ENCODE results near the gene PGAP2.
"Not testable (repeated sequence)": the region's sequence is repeated elsewhere in the genome, so short reads cannot be mapped to it uniquely, and the experiment has no call there.

The PGAP2 gene

DNA sequence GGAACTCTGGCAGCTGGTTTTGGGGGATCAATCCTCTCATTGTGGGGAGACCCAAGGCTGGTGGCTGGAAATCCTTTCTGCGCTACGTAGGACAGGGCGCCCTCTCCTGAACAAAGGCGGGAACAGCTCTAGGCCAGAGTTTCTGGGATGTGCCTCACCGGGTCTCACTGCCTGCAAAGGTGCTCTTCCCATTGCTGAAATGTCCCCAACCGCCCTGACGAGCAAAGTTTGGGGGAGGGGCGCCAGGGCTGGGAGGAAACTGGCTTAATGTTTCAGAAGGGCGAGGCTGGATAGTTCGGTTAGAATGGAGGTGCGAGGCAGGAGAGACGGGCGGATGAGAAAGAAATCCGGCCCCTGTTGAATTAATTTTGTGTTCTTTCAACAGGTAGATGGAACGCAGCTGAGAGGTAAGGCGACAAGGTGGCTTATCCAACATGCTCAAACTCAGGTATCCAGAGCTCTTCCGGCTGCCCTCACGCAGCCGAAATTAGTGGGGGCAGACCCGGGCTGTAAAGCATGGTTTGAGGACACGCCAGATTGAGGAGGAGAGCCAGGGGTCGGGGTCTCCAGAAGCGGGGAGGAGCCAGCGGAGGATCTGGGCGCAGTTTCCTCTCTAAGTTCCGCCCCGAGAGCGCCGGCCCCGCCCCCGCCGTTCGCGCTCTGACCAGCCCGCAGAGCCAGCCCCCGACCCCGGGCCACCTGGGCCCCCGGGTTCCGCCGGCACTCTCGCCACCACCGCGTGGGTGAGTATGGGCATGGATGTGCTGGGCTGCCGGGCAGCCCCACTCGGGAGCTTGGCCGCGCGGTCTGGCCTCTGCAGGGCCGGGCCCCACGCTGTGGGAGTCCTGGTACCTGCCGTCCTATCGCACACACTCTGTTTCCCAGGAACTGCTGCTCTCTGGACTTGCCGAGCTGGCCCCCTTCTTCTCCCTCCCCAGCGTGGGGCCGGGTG is at the start of gene PGAP2:
Gene PGAP2 (plus strand): TSS at position 652 of the 952 bp plus-strand sequence. CDS start 2,700 bp downstream, outside the sequence.
- peak; percentile 43 for DNase-seq

DNA sequence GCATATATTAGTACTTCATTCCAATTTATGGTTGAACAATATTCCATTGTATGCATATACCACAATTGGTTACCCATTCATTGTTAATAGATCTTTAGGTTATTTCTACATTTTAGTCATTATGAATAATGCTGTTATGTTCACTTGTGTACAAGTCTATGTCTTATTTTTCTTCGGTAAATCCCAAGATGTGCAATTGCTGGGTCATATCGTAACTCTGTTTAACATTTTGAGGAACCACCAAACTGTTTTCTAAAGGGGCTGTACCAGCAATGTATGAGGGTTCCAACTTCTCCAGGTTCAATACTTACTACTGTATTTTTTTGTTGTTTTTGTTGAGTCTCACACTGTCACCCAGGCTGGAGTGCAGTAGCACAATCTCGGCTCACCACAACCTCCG is 44.1 kb upstream of the PGAP2 start:
- DNase-seq: no peak

DNA sequence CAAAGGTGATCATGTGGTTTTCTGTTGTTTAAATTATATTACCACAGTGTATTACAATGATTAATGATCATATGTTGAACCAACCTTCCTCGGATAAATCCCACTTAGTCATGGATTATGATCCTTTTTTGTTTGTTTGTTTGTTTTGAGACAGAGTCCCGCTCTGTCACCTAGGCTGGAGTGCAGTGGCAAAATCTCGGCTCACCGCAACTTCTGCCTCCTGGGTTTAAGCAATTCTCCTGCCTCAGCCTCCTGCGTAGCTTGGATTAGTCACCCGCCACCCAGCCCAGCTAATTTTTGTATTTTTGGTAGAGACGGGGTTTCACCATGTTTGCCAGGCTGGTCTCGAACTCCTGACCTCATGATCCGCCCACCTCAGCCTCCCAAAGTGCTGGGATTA is 41.5 kb upstream of the PGAP2 start:
- not testable (repeated sequence) for DNase-seq

DNA sequence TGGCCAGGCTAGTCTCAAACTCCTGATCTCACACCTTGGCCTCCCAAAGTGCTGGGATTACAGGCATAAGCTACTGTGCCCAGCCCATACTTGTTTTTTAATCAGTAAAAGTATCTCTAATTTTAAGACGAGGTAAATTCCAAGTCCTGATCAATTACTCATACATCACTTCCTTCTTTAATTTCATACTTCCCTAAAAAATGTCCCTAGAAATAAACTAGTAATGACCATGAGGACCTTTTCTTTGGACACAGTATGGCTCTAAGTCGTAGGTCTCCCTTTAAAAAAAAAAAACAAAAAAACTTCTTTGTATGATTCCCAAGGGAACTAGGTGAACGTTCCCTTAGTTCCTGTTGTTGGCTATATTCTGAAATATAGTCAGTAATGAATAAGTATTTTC is 40.8 kb upstream of the PGAP2 start:
- no peak for DNase-seq

DNA sequence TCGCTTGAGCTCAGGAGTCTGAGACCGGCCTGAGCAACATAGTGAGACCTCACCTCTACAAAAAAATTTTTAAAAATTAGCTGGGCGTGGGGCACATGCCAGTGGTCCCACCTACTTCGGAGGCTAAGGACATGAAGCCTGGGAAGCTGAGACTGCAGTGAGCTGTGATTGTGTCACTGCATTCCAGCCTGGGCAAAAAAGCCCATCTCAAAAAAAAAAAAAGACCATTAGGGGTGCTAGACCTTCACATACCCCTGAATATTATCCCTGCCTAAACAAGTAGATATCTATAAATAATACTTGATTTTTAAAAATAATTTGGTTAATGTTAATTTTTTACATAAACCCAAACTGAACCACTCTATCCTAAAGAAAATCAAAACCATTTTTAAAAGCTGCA is 35.2 kb upstream of the PGAP2 start:
- DNase-seq: no peak

DNA sequence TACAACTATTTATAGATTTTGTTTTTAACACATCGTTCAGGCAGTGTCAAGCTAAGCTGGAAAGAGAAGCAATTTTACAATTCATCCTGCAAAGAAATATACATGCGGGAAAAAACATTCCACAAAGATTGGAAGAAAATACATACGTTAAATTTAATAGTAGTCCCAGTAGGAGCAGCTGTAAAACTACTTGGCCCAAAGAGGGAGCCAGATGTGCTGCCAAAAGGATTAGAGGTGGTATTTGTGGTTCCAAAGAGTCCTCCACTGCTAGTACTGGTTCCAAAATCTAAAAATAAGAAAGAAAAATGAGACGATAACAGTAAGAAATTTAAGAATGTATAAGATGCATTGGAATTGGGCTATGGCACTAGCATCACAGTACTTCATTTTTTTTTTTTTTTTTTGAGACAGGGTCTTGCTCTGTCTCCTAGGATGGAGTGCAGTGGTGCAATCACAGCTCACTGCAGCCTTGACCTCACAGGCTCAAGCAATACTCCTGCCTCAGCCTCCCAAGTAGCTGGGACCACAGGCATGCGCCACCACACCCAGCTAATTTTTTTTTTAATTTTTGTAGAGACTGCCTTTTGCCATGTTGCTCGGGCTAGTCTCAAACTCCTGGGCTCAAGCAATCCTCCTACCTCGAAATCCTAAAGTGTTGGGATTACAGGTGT is 32.5 kb upstream of the PGAP2 start:
- no peak for DNase-seq

DNA sequence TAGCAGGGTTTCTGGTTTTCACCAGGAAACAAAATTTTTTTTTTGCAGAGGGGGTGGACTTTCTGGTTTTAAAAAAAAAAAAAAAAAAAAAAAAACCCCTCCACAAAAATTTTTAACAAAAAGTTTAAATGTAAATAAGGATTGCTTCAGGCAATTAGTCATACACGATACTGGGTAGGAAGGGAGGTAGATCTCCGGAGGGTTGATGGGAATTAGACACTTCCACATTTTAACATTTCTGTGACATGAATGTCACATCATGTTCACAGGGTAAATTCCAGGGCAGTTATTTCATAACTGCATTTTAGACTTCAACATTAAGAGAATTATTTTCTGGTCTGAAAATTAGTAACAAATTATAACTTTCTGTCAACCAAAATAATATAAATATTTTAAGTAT is 26.9 kb upstream of the PGAP2 start:
- no peak for DNase-seq

DNA sequence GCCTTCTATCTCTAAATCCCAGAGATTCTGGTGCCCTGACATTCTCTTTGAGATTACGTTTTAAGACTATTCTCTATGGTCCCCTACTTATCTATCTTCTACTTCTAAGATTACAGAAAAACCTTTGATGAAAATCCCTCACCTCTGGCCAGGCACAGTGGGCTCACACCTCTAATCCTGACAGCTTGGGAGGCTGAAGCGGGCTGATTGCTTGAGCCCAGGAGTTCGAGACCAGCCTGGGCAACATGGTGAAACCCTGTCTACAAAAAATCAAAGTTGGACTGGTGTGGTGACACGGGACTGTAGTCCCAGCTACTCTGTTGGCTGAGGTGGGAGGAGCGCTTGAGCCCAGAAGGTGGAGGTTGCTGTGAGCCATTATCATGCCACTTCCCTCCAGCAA is 25.4 kb upstream of the PGAP2 start:
- DNase-seq: no peak

DNA sequence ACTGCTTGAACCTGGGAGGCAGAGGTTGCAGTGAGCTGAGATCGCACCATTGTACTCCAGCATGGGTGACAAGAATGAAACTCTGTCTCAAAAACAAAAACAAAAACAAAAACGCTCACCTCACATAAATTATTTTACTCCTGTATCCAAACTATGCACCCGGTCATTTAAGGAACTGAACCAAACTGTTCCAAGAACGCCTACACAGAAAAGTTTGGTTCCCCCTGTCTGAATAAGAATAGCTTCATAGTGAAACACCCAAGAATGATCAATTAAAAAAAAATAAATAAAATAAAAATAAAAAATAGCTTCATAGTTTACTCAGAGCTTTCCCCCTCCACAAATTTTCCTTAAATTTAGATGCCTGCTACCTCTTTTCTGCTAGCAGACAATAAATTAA is 24.7 kb upstream of the PGAP2 start:
- DNase-seq: no peak

DNA sequence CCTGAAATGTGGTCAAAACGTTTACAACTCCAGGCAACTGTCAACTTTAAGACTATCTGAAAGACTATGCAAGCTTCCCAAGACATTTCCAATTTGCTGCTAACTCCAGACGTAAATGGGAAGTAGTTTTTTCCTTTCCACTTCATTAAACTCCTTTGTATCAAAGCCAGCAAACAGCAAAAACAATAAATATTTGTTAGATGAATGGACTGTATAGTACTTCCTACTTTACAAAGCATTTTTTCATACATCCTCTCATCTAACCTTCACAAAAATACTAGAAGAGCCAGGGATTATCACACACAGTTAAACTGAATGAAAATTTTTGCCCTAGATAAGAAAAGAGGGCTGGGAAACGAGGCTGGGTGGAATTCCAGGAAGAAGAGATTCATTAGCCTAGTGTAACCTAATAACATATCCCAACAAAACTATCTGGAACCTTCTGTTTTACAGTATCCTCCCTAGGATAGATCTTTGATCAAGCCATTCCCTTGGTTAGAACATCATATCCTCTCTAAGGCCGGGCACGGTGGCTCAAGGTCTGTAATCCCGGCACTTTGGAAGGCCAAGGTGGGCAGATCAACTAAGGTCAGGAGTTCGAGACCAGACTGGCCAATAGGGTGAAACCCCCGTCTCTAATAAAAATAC is 21.5 kb upstream of the PGAP2 start:
- no peak for DNase-seq

DNA sequence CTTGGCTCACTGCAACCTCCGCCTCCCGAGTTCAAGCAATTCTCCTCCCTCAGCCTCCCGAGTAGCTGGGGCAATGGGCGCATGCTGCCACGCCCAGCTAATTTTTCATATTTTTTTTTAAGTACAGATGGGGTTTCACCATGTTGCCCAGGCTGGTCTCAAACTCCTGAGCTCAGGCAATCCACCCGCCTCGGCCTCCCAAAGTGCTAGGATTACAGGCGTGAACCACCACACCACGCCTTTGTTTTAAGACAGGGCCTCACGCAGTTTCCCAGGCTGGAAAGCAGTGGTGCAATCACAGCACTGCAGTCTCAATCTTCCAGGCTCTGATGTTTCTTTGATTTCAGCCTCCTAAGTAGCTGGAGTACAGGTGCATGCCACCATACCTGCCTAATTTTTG is 14.0 kb upstream of the PGAP2 start:
- DNase-seq: not testable (repeated sequence)

DNA sequence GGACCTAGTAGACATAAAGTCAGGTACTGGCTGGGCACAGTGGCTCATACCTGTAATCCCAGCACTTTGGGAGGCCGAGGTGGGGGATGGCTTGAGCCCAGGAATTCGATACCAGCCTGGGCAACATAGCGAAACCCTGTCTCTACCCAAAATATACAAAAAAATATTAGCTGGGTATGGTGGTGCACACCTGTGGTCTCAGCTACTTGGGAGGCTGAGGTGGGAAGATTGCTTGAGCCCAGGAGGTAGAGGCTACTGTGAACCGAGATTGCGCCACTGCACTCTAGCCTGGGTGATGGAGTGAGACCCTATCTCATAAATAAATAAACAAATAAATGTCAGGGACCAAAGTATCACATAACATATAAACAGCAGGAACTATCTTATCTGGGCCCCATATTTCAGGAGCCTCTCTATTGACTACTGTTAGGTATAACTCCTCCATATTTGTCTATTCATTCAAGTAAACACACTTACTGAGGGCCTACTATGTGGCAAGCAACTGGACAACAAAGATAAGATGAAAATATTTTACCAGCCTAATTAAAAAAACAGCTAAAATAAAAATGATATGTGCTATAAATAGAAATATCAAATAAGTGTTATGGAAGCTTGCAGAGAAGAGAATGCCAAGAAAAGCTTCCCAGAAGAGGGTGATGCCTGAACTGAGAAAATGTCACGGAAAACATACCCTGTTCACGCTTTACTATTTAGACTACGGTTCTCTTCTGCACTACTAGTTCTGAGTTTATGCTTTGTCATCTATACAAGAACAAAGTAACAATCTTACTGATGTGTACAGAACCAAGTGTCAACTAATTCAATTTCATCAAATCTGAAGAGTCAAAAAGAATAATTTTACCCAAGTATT is 13.0 kb upstream of the PGAP2 start:
- no peak for DNase-seq

DNA sequence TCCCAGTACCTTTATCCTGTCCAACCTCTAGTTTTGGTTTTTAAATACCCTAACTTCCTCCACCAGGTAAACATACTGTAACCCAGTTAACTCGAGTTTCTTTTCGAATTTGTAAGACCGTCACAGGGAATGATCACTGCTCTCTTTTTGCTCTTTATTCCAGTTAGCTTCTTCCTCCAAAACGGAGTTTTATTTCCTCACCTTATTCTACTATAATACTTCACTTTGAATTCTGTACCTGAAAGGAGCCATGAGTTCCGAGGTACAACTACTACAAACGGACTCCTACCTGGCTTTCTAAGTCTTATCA is 12.4 kb upstream of the PGAP2 start:
- no peak for DNase-seq

DNA sequence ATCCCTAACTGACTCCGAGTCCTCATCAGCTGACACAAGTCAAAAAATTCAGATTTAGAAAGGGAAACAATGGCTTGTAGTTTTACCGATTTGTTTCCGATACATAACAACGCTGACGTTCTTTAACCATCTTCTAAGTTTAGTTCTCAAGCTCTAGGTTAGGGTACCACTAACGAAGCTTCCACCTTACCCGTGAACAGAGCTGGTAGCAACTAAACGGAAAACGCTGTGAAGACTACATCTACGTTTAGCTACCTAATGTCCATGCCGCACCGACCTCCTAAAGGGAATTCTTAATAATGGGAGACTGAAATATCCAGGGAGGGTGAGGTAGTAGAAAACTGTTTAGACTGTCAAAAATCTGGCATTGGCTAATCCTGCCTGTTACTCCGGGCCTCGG is 12.0 kb upstream of the PGAP2 start:
- DNase-seq: no peak

DNA sequence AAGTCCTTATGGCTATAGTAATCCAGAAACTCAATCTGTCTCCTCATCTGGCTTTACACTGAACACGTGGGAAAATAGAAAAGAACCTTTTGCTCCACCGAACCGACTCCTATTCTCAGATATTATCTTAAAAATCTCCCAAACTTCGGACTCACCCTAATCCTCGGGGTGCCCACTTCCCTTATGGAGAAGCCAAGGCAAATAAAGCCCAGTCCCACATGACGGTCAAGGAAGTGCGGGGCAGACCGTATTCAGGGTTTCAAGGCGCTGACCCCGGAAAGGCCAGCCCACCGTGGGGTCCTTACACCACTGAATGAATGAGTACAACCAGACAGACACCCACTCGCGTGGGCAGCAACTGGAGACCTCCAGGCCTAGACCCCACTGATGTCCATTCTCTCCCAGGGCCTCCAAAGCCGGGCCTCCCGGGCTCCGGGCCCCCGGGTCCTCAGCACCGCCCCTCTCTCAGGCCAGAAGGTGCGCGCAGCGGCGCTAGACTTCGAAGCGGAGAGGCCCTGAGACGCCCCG is 11.5 kb upstream of the PGAP2 start:
- no peak for DNase-seq

DNA sequence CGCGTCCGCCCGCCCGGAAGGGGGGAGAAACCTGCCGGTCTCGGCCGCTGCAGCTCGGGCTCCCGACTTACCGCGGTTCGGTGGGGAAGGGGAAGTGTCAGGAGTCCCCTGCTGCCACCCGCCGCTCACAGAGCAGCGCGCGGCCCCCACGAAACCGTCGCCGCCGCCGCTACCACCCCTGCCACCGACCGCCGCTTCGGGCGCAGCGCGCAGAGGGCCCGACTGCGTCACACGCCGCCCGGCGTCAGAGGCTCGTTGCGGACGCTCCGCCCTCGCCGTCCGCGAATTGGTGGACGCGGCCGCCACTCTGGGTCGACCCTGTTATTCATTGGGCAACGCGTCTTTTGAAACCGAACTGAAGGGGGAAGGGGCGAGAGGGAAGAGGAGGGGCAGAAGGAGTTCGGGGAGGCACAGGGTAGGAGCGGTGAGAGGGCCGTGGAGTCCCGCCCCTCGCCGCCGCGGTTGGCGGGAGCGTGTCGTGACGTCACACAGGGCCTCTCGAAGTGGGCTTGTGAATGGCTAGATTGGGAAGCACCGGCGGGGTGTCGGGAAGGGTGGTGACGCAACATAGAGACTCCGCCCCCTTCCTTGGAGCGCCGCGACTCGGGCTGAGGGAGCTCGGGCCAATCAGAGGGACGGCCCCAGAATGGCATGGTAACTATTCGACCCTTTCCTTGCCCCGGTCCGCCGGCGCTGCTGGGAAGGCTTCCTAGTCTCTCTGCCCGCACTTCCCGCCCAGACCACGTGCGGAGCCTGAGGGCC is 10.8 kb upstream of the PGAP2 start, which contains the start of gene NUP98:
Gene NUP98 (minus strand): TSS at position 226 of the 762 bp plus-strand sequence. CDS start 15,437 bp downstream, outside the sequence.
- peak; percentile 98 for DNase-seq

DNA sequence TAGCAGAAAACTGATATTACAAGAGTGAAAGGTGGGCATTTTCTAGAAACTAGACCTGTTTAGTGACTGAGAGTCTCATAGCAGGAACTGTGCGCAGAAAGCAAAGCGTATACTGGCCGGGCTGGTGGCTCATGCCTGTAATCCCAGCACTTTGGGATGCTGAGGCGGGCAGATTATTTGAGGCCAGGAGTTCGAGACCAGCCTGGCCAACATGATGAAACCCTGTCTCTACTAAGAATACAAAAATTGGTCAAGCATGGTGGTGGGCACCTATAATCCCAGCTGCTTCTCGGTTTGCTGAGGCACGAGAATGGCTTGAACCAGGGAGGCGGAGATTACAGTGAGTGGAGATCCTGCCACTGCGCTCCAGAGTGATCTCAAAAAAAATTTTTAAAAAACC is 9.2 kb upstream of the PGAP2 start:
- DNase-seq: no peak

DNA sequence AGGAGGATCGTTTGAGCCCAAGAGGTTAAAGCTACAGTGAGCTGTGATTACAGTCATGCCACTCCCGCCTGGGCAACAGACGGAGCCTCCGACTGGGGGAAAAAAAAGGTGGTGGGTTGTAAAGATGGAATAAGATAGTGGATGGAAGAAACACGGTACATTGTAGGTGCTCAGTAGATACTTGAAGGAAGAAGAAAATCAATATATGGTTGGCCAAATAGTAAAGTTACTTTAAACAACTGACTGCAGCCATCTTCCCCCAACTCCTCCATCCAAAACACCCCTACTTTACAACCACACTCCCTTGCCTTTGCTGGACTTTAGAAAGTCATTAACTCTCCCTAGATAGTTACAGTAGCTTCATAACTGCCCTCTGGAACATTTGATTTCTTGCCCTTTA is 8.5 kb upstream of the PGAP2 start:
- DNase-seq: no peak

DNA sequence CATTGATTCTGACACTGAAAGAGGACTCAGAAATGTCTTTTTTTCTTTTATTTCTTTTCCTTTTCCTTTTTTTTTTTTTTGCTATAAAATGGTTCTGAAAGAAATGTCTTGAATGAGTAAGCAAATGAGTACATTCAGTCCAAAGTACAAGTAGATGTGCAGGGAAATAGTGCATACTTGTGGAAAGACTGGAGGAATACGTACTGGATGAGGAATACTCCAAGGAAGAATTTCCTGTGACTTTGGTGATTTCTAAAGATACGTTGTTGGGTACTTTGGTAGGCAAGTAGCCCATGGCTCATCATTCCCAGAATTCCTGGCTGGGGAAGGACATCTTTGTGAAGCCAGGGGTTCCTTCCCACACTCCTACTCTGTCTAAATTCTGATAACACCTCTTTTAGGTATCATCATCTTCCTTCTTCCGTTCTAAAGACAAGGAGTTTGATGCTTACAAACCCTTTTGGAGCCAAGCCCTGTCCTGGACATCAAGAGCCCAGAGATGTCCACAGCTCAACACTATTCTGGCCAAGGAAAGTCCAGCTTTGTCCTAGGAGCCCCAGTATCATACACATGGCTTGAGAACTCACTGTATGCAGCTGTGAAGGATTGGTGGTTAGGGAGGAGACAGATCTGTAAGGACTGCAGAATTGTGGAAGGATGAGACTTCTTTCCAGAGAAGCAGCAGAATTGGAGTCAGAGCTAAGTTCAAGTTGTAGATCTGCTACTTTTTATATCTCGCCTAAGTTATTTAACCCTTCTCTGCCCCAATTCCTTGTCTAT is 6.2 kb upstream of the PGAP2 start:
- DNase-seq: no peak

DNA sequence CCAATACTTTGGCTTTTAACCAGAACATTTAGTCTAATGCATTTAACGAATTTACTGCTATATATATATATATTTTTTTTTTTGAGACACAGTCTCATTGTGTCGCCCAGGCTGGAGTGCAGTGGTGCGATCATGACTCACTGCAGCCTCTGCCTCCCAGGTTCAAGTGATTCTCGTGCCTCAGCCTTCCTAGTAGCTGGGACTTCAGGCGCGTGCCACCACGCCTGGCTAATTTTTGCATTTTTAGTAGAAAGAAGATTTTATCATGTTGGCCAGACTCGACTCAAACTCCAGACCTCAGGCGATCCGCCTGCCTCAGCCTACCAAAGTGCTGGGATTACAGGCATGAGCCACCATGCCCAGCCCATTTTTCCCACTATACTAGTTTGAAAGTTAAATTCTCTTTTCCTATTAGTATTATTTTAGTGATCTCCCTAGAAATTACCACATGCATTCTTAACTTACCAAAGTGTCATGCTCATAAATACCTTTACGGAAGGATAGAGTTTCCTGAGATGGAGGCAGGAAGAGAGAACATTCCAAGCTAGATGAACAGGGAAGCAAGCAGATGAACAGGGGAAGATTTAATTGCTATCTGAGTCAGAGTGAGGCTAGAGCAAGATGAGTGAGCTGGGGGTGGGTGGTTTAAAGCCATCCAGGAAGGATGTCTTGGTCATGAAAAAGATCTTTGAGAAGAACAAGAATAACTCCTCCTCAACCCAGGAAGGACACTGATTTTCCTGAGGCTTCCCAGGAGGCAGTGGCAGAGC is 4.4 kb upstream of the PGAP2 start:
- no peak for DNase-seq

Data from KG1 (cell line).